Neuronal stem cell (in vitro differentiated cells): Measurements from ENCODE around the gene HSPD1.
"Not testable (repeated sequence)": the region's sequence is repeated elsewhere in the genome, so short reads cannot be mapped to it uniquely, and the experiment has no call there.

ENCODE experiments used
- DNase-seq: peaks from one replicate; pipeline ENCODE4 v3.0.0-alpha.2; 2013; ENCODE audit warnings: low spot score
- H2AFZ ChIP-seq: one replicate; pipeline ENCODE4 v1.6.1; 2013; ENCODE audit warnings: mild to moderate bottlenecking, low read length, inconsistent platforms
- H2AK5ac ChIP-seq: 2 replicates; pipeline ENCODE4 v1.6.1; 2013; ENCODE audit warnings: low read depth, mild to moderate bottlenecking, inconsistent platforms, low read length, moderate library complexity, mixed read lengths
- H2BK120ac ChIP-seq: 2 replicates; pipeline ENCODE4 v1.6.1; 2013; ENCODE audit warnings: low read depth, mild to moderate bottlenecking, inconsistent platforms, low read length, moderate library complexity, mixed read lengths
- H2BK12ac ChIP-seq: one replicate; pipeline ENCODE4 v1.6.1; 2013; ENCODE audit warnings: low read length, inconsistent platforms
- H2BK15ac ChIP-seq: 2 replicates; pipeline ENCODE4 v1.6.1; 2013; ENCODE audit warnings: mild to moderate bottlenecking, low read length, inconsistent platforms, mixed read lengths
- H2BK5ac ChIP-seq: one replicate; pipeline ENCODE4 v1.6.1; 2013; ENCODE audit warnings: inconsistent platforms, mild to moderate bottlenecking, low read length, moderate library complexity
- H3K14ac ChIP-seq: one replicate; pipeline ENCODE4 v1.6.1; 2013; ENCODE audit warnings: low read length, inconsistent platforms
- H3K18ac ChIP-seq: 2 replicates; pipeline ENCODE4 v1.6.1; 2013; ENCODE audit warnings: low read length, inconsistent platforms
- H3K23ac ChIP-seq: 2 replicates; pipeline ENCODE4 v1.6.1; 2013; ENCODE audit warnings: low read depth, mild to moderate bottlenecking, mixed read lengths, low read length, inconsistent platforms; ENCODE audit not compliant: poor library complexity
- H3K27ac ChIP-seq: replicated peaks from 3 replicates; pipeline ENCODE4 v1.5.1; 2013; ENCODE audit warnings: low read length, inconsistent platforms
- H3K27me3 ChIP-seq, 3 experiments: 2 replicates each; pipeline ENCODE4 v1.6.1; 2013; ENCODE audit warnings: low read length in 3 of 3, mild to moderate bottlenecking in 2 of 3, inconsistent platforms in 1 of 3, low read depth in 1 of 3, mixed read lengths in 1 of 3, moderate library complexity in 1 of 3; ENCODE audit not compliant: control insufficient read depth in 3 of 3, insufficient read depth in 3 of 3
- H3K36me3 ChIP-seq, 2 donors: replicated peaks in 1 of 2; 2 replicates each; pipeline ENCODE4 v1.6.1; 2013; ENCODE audit warnings: low read length in 2 of 2; ENCODE audit not compliant: control insufficient read depth in 2 of 2, insufficient read depth in 2 of 2
- H3K4ac ChIP-seq: 2 replicates; pipeline ENCODE4 v1.6.1; 2013; ENCODE audit warnings: inconsistent platforms, mild to moderate bottlenecking, low read length, moderate library complexity
- H3K4me1 ChIP-seq, 2 donors: 1 replicate in 1 of 2; 2 replicates in 1 of 2; pipeline ENCODE4 v1.6.1; 2013; ENCODE audit warnings: low read length in 2 of 2, low read depth in 1 of 2; ENCODE audit not compliant: control insufficient read depth in 2 of 2, insufficient read depth in 1 of 2
- H3K4me2 ChIP-seq: one replicate; pipeline ENCODE4 v1.6.1; 2013; ENCODE audit warnings: mild to moderate bottlenecking, low read length, inconsistent platforms; ENCODE audit not compliant: insufficient read depth, poor library complexity, severe bottlenecking
- H3K4me3 ChIP-seq, 2 donors: 2 replicates each; pipeline ENCODE4 v1.5.1; 2013; ENCODE audit warnings: low read length in 2 of 2, mild to moderate bottlenecking in 2 of 2, inconsistent platforms in 1 of 2, moderate library complexity in 1 of 2
- H3K79me1 ChIP-seq: one replicate; pipeline ENCODE4 v1.6.1; 2013; ENCODE audit warnings: low read depth, mild to moderate bottlenecking, inconsistent platforms, low read length, moderate library complexity
- H3K9ac ChIP-seq: one replicate; pipeline ENCODE4 v1.6.1; 2013; ENCODE audit warnings: mild to moderate bottlenecking, low read depth, low read length, inconsistent platforms; ENCODE audit not compliant: poor library complexity
- H3K9me3 ChIP-seq, 2 donors: replicated peaks in 1 of 2; 2 replicates each; pipeline versions ENCODE3 to v1.6.1; 2013; ENCODE audit warnings: low read length in 2 of 2, mild to moderate bottlenecking in 2 of 2, inconsistent platforms in 1 of 2, low read depth in 1 of 2, mixed read lengths in 1 of 2, moderate library complexity in 1 of 2; ENCODE audit not compliant: control insufficient read depth in 2 of 2, insufficient read depth in 1 of 2
- H4K8ac ChIP-seq: one replicate; pipeline ENCODE4 v1.6.1; 2013; ENCODE audit warnings: low read depth, mild to moderate bottlenecking, inconsistent platforms, low read length, moderate library complexity
- H4K91ac ChIP-seq: one replicate; pipeline ENCODE4 v1.6.1; 2013; ENCODE audit warnings: low read length, low read depth, mild to moderate bottlenecking, inconsistent platforms; ENCODE audit not compliant: poor library complexity
- WGBS, 2 donors: extraction: QIAGEN DNeasy Blood & Tissue Kit; methylation state at CpG; one replicate each; pipeline ENCODE4 v1.1.7; 2013; ENCODE audit warnings: missing lambda C conversion rate in 2 of 2, mixed read lengths in 1 of 2; ENCODE audit not compliant: insufficient read length in 2 of 2, insufficient replicate concordance in 1 of 2; ENCODE audit errors: extremely low coverage in 2 of 2; 5-methylcytosine and 5-hydroxymethylcytosine counted together

Gene HSPD1

GRCh38 chr2:197487385-197487784 lies 12.3 kb downstream of the HSPD1 start:
- no peak overlapping the region for H3K4me2 ChIP-seq
- no peak overlapping the region for H3K18ac ChIP-seq
- H2BK5ac ChIP-seq, result no peak overlapping the region
- no peak overlapping the region for H3K14ac ChIP-seq
- no peak overlapping the region for H2BK12ac ChIP-seq
- no peak overlapping the region for H4K91ac ChIP-seq
- no peak overlapping the region for H3K4ac ChIP-seq
- no peak for DNase-seq
- H3K36me3 ChIP-seq, result peaks cover 25 to 75% of the 10 kb centered on the region in 2 donors
- H3K27me3 ChIP-seq, result no peaks in the 10 kb centered on the region
- no peak overlapping the region for H3K27ac ChIP-seq
- no peak overlapping the region for H2AFZ ChIP-seq
- H2BK15ac ChIP-seq, result no peak overlapping the region
- H3K23ac ChIP-seq, result no peak overlapping the region
- H2BK120ac ChIP-seq, result no peak overlapping the region
- no peak overlapping the region for H3K9ac ChIP-seq
- H3K4me1 ChIP-seq, result no peaks in the 10 kb centered on the region
- peaks cover 0 to 10% of the 10 kb centered on the region in 2 donors for H3K9me3 ChIP-seq
- H3K4me3 ChIP-seq, result no peak overlapping the region
- H2AK5ac ChIP-seq, result no peak overlapping the region
- no CpG with 5 or more reads among the region's 4 CpGs for WGBS, 2 donors
- peaks cover 5% of the 10 kb centered on the region for H3K79me1 ChIP-seq
- no peak overlapping the region for H4K8ac ChIP-seq

- peaks cover 16 to 63% of the 10 kb centered on the region in 2 donors for H3K36me3 ChIP-seq
- no peaks in the 10 kb centered on the region for H3K27me3 ChIP-seq
- no peak for DNase-seq
Observed at GRCh38 chr2:197486175-197486574, 13.5 kb downstream of the HSPD1 start.

GRCh38 chr2:197484248-197484647 lies 15.4 kb downstream of the HSPD1 start:
- no CpG with 5 or more reads among the region's 3 CpGs for WGBS, 2 donors

More at GRCh38 chr2:197486175-197486574, 13.5 kb downstream of the HSPD1 start:
- Histone ChIP-seq H2BK120ac (no peak overlapping the region), H4K8ac (no peak overlapping the region), H3K4me3 (no peak overlapping the region), H3K14ac (no peak overlapping the region), H4K91ac (no peak overlapping the region), H2BK5ac (no peak overlapping the region), H3K4me2 (no peak overlapping the region), H3K4me1 (no peaks in the 10 kb centered on the region), H3K27ac (no peak overlapping the region), H3K23ac (no peak overlapping the region), H2AFZ (no peak overlapping the region), H2BK12ac (no peak overlapping the region), H2BK15ac (no peak overlapping the region), H3K9me3 (peaks cover 0 to 10% of the 10 kb centered on the region in 2 donors), H2AK5ac (no peak overlapping the region), H3K79me1 (peaks cover 5% of the 10 kb centered on the region), H3K4ac (no peak overlapping the region), H3K9ac (no peak overlapping the region), H3K18ac (no peak overlapping the region)
- WGBS, 2 donors, result no CpG with 5 or more reads among the region's 2 CpGs

GRCh38 chr2:197480165-197481036 lies 19.2 kb downstream of the HSPD1 start:
- H3K4me1 ChIP-seq, result no peaks in the 10 kb centered on the region
- H3K36me3 ChIP-seq, result peaks cover 0 to 26% of the 10 kb centered on the region in 2 donors
- no peak overlapping the region for H3K4me2 ChIP-seq
- no peak overlapping the region for H3K18ac ChIP-seq
- no peak overlapping the region for H2BK120ac ChIP-seq
- no peak overlapping the region for H4K91ac ChIP-seq
- no peak overlapping the region for H2BK5ac ChIP-seq
- H3K14ac ChIP-seq, result no peak overlapping the region
- no peaks in the 10 kb centered on the region for H3K27me3 ChIP-seq
- WGBS, 2 donors, result no CpG with 5 or more reads among the region's 9 CpGs
- no peak overlapping the region for H3K4me3 ChIP-seq
- no peak overlapping the region for H2AFZ ChIP-seq
- no peaks in the 10 kb centered on the region for H3K79me1 ChIP-seq
- H3K9me3 ChIP-seq, result peaks cover 0 to 10% of the 10 kb centered on the region in 2 donors
- H4K8ac ChIP-seq, result no peak overlapping the region
- no peak overlapping the region for H2BK15ac ChIP-seq
- no peak overlapping the region for H3K9ac ChIP-seq
- no peak overlapping the region for H2BK12ac ChIP-seq
- no peak overlapping the region for H2AK5ac ChIP-seq
- H3K23ac ChIP-seq, result no peak overlapping the region
- no peak overlapping the region for H3K27ac ChIP-seq
- DNase-seq, result no peak
- H3K4ac ChIP-seq, result no peak overlapping the region

More at GRCh38 chr2:197484248-197484647, 15.4 kb downstream of the HSPD1 start:
- not testable (repeated sequence) for H3K9me3 ChIP-seq, H3K4ac ChIP-seq, H3K27me3 ChIP-seq, H2BK120ac ChIP-seq, H2BK15ac ChIP-seq, H3K9ac ChIP-seq, H3K4me2 ChIP-seq, H3K23ac ChIP-seq, H4K8ac ChIP-seq, H3K79me1 ChIP-seq, H3K4me3 ChIP-seq, H3K27ac ChIP-seq, H3K18ac ChIP-seq, H2BK5ac ChIP-seq, H3K14ac ChIP-seq, H3K4me1 ChIP-seq, H2AK5ac ChIP-seq, H2AFZ ChIP-seq, H2BK12ac ChIP-seq, H4K91ac ChIP-seq, DNase-seq
- H3K36me3 ChIP-seq, result peaks cover 10 to 43% of the 10 kb centered on the region in 2 donors
